GM19455 (cell line): ENCODE data around the gene GRK3.
A peak's percentile ranks its signal among the peaks of the same experiment; 100 is the strongest.

Source experiments
- ATAC-seq: cut with Tn5 transposase; IDR thresholded peaks from one replicate; pipeline ENCODE4 v1.9.1; 2021; ENCODE audit not compliant: unreplicated experiment

Gene GRK3

GRCh38 chr22:25722223-25722622, 157.7 kb downstream of the GRK3 start:
- no peak for ATAC-seq

- no peak for ATAC-seq
These were observed 158.2 kb downstream of the GRK3 start for GRCh38 chr22:25722626-25723025.

GRCh38 chr22:25726241-25726640, 161.8 kb downstream of the GRK3 start:
- no peak for ATAC-seq

GRCh38 chr22:25728071-25728470, 163.6 kb downstream of the GRK3 start:
- ATAC-seq = no peak

GRCh38 chr22:25729016-25729995, 164.8 kb downstream of the GRK3 start:
- no peak for ATAC-seq

GRCh38 chr22:25735650-25736049, 171.2 kb downstream of the GRK3 start:
- ATAC-seq = no peak

GRCh38 chr22:25736378-25737011, 172.0 kb downstream of the GRK3 start:
- ATAC-seq = no peak

GRCh38 chr22:25739659-25740344, 175.3 kb downstream of the GRK3 start:
- ATAC-seq = no peak

GRCh38 chr22:25741692-25742626, 177.5 kb downstream of the GRK3 start, which contains the start of gene MYO18B:
TSS of gene MYO18B (plus strand) at chr22:25742188. CDS start at chr22:25761093, 18,905 bp downstream.
- ATAC-seq = no peak

- ATAC-seq = no peak
These were observed 178.6 kb downstream of the GRK3 start for GRCh38 chr22:25742918-25743708.

- ATAC-seq = no peak
These were observed 180.2 kb downstream of the GRK3 start for GRCh38 chr22:25744694-25745093.

- no peak for ATAC-seq
These were observed 181.0 kb downstream of the GRK3 start for GRCh38 chr22:25745341-25746011.

- no peak for ATAC-seq
These were observed 181.5 kb downstream of the GRK3 start for GRCh38 chr22:25746012-25746373.

GRCh38 chr22:25747245-25747944, 182.9 kb downstream of the GRK3 start:
- ATAC-seq = no peak

- no peak for ATAC-seq
These were observed 183.7 kb downstream of the GRK3 start for GRCh38 chr22:25748140-25748539.

- ATAC-seq = no peak
These were observed 184.2 kb downstream of the GRK3 start for GRCh38 chr22:25748704-25749103.

GRCh38 chr22:25749420-25750169, 185.1 kb downstream of the GRK3 start:
- peak; percentile 66 for ATAC-seq
